ENCODE measurements around the gene FOXJ1. TPM values are rescaled to one million over a fixed set of nuclear protein-coding genes. Genes with fewer than 3 reads are reported as not detected.
A peak's percentile ranks its signal among the peaks of the same experiment; 100 is the strongest.

Gene FOXJ1
- total RNA-seq, 1 donor from 2014 or later = 2.1 TPM

- H3K9me3 Mint-ChIP-seq = no peaks in the 10 kb centered on the region
- no peaks in the 10 kb centered on the region for H3K27me3 Mint-ChIP-seq (ENCODE audit: low read depth)
- peak overlapping the region; percentile 98 for H3K4me3 Mint-ChIP-seq
- DNase-seq (ENCODE audit: low spot score in 2 of 2, unreplicated experiment in 2 of 2) = no peak
- peaks cover 20% of the 10 kb centered on the region for H3K4me1 Mint-ChIP-seq
- H3K36me3 Mint-ChIP-seq = peaks cover 22% of the 10 kb centered on the region
- TF ChIP-seq CTCF (IDR thresholded peaks at IDR 0.05; ENCODE audit: unreplicated experiment) = no peak
- H3K27ac Mint-ChIP-seq = peak overlapping the region; percentile 98
Measured at GRCh38 chr17:76102944-76103273, 38.1 kb downstream of the FOXJ1 start.

GRCh38 chr17:76097716-76098295 is 43.2 kb downstream of the FOXJ1 start:
- no peaks in the 10 kb centered on the region for H3K9me3 Mint-ChIP-seq
- no peak for TF ChIP-seq CTCF (IDR thresholded peaks at IDR 0.05; ENCODE audit: unreplicated experiment)
- no peak for DNase-seq (ENCODE audit: low spot score in 2 of 2, unreplicated experiment in 2 of 2)
- H3K27ac Mint-ChIP-seq = no peak overlapping the region
- peaks cover 3% of the 10 kb centered on the region for H3K4me1 Mint-ChIP-seq
- peaks cover 42% of the 10 kb centered on the region for H3K36me3 Mint-ChIP-seq
- H3K4me3 Mint-ChIP-seq = no peak overlapping the region
- H3K27me3 Mint-ChIP-seq (ENCODE audit: low read depth) = no peaks in the 10 kb centered on the region

- no peak overlapping the region for H3K4me3 Mint-ChIP-seq
- no peaks in the 10 kb centered on the region for H3K9me3 Mint-ChIP-seq
- H3K4me1 Mint-ChIP-seq = no peaks in the 10 kb centered on the region
- no peaks in the 10 kb centered on the region for H3K27me3 Mint-ChIP-seq (ENCODE audit: low read depth)
- peaks cover 43% of the 10 kb centered on the region for H3K36me3 Mint-ChIP-seq
- TF ChIP-seq CTCF (IDR thresholded peaks at IDR 0.05; ENCODE audit: unreplicated experiment) = no peak
- no peak overlapping the region for H3K27ac Mint-ChIP-seq
- DNase-seq (ENCODE audit: low spot score in 2 of 2, unreplicated experiment in 2 of 2) = no peak
Measured at GRCh38 chr17:76095943-76096342, 45.1 kb downstream of the FOXJ1 start.

GRCh38 chr17:76094046-76094445 is 47.0 kb downstream of the FOXJ1 start:
- H3K27me3 Mint-ChIP-seq (ENCODE audit: low read depth) = no peaks in the 10 kb centered on the region
- DNase-seq (ENCODE audit: low spot score in 2 of 2, unreplicated experiment in 2 of 2) = no peak
- no peak overlapping the region for H3K4me3 Mint-ChIP-seq
- H3K9me3 Mint-ChIP-seq = no peaks in the 10 kb centered on the region
- TF ChIP-seq CTCF (IDR thresholded peaks at IDR 0.05; ENCODE audit: unreplicated experiment) = no peak
- no peak overlapping the region for H3K27ac Mint-ChIP-seq
- no peaks in the 10 kb centered on the region for H3K4me1 Mint-ChIP-seq
- peaks cover 38% of the 10 kb centered on the region for H3K36me3 Mint-ChIP-seq

- Mint-ChIP-seq H3K9me3 (no peaks in the 10 kb centered on the region), H3K4me3 (no peak overlapping the region), H3K36me3 (peaks cover 37% of the 10 kb centered on the region), H3K27ac (no peak overlapping the region), H3K27me3 (ENCODE audit: low read depth) (no peaks in the 10 kb centered on the region), H3K4me1 (no peaks in the 10 kb centered on the region)
- no peak for DNase-seq (ENCODE audit: low spot score in 2 of 2, unreplicated experiment in 2 of 2)
- no peak for TF ChIP-seq CTCF (IDR thresholded peaks at IDR 0.05; ENCODE audit: unreplicated experiment)
Measured at GRCh38 chr17:76092526-76093413, 48.3 kb downstream of the FOXJ1 start.

Data from mesothelial cell of epicardium (in vitro differentiated cells).